IMR-90 (cell line): ENCODE results near the gene SAMHD1. TPM values are rescaled to one million over a fixed set of nuclear protein-coding genes. Genes with fewer than 3 reads are reported as not detected.

Source experiments
- polyA plus RNA-seq, 3 experiments: library from polyadenylated mRNA; depleted of rRNA; stranded (reverse); fragments of >200 nt; gene quantifications; 2 replicates each; pipeline ENCODE4 v1.2.3, GENCODE V29; 2012; ENCODE audit warnings: low replicate concordance in 1 of 3
- total RNA-seq: library from RNA; depleted of rRNA; stranded (reverse); fragments of >200 nt; gene quantifications from 2 replicates; pipeline ENCODE4 v1.2.3, GENCODE V29; 2012; rRNA removed

Gene SAMHD1
- total and polyA plus RNA-seq, 2 of the 4 experiments (the other 2 are of a cell fraction): 6.3 to 14.9 TPM

Other genes with a start within 250 kb of the SAMHD1 start
- gene NDRG3, start 205.6 kb downstream of the SAMHD1 start, total RNA-seq: 31.9 and 34.2 TPM in 2 replicates
- gene NDRG3, start 205.6 kb downstream of the SAMHD1 start, polyA plus RNA-seq (2012; rRNA removed): 22.0 and 24.8 TPM in 2 replicates
- 16.3 and 18.3 TPM in 2 replicates for gene DSN1, start 177.9 kb downstream of the SAMHD1 start, total RNA-seq
- 9.4 and 10.5 TPM in 2 replicates for gene DSN1, start 177.9 kb downstream of the SAMHD1 start, polyA plus RNA-seq (2012; rRNA removed)
- under 0.01 and 0.18 TPM in 2 replicates for gene TLDC2, start 75.6 kb downstream of the SAMHD1 start, total RNA-seq
- 0.07 and 0.19 TPM in 2 replicates for gene TLDC2, start 75.6 kb downstream of the SAMHD1 start, polyA plus RNA-seq (2012; rRNA removed)
- gene RBL1, start 144.3 kb upstream of the SAMHD1 start, total RNA-seq: 7.5 and 10.8 TPM in 2 replicates
- gene RBL1, start 144.3 kb upstream of the SAMHD1 start, polyA plus RNA-seq (2012; rRNA removed): 2.6 and 3.3 TPM in 2 replicates
- gene RPN2, start 227.6 kb upstream of the SAMHD1 start, total RNA-seq: 232 and 305 TPM in 2 replicates
- gene RPN2, start 227.6 kb upstream of the SAMHD1 start, polyA plus RNA-seq (2012; rRNA removed): 468 and 481 TPM in 2 replicates
- 1.1 and 1.8 TPM in 2 replicates for gene MROH8, start 227.8 kb upstream of the SAMHD1 start, total RNA-seq
- 0.62 and 1.3 TPM in 2 replicates for gene MROH8, start 227.8 kb upstream of the SAMHD1 start, polyA plus RNA-seq (2012; rRNA removed)